VCaP (cell line): Measurements from ENCODE around the gene TUBB4B.

ENCODE experiments used
- H3K27ac ChIP-seq: fragments of 450-650 bp; 2 replicates; pipeline ENCODE4 v1.5.1; 2017
- CTCF ChIP-seq: fragments of 450-650 bp; conservative IDR thresholded peaks from 2 replicates; pipeline ENCODE4 v1.5.1; 2017; ENCODE audit warnings: mild to moderate bottlenecking, moderate library complexity

TUBB4B gene

GRCh38 chr9:137272241-137273094, 31.4 kb downstream of the TUBB4B start:
- TF ChIP-seq CTCF: no peak
- H3K27ac ChIP-seq: peak overlapping the region; percentile 99

GRCh38 chr9:137273095-137273490, 32.0 kb downstream of the TUBB4B start:
- TF ChIP-seq CTCF: no peak
- H3K27ac ChIP-seq: peak overlapping the region; percentile 99

GRCh38 chr9:137273611-137274320, 32.7 kb downstream of the TUBB4B start:
- no peak for TF ChIP-seq CTCF
- H3K27ac ChIP-seq: peak overlapping the region; percentile 99

- H3K27ac ChIP-seq: peak overlapping the region; percentile 19; the same call in 1 of the 2 replicates
- no peak for TF ChIP-seq CTCF
These were observed 34.1 kb downstream of the TUBB4B start for GRCh38 chr9:137275203-137275587.

DNA sequence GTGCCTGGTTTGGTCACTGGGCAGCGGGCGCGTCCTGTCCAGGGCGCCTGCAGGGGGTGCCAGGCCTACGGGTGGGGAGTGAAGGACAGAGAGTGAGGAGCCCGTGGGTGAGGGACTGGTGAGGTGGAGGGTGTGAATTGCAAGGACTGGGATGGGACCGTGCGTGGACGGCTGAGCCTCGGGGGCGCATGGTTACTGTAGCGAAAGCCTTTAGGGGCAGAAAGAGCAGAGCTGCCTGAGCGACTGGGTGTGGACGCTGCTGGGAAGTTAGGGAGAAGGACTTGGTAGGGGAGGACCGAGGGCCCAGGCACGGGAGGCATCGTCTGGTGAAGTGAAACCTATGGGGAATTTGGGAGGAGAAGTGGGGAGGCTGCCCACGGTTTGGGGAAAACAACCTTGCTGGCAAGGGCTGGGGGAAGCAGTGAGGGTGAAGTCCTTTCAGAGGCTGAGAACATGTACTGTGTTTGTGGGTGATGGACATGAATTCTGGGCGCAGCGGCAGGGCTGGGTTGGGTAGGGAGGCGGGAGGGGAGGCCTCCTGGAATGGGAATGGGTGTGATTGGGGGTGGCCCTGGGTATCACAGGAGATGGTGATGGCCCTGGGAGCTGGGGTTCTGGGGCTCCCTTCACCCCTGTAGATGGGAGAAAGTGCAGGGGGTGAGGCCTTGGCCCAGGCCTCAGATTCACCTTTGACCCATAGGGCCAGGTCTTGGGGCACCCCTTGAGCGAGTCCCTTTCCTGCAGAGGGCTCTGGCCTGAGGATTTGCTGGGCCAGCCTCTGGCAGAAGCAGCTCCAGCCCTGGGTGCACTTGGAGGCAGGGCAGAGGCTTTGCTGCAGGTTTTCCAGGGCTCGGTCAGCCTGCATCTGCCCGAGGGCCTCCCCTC, 34.7 kb downstream of the TUBB4B start:
- peak overlapping the region; percentile 19; the same call in 1 of the 2 replicates for H3K27ac ChIP-seq
- TF ChIP-seq CTCF: no peak

DNA sequence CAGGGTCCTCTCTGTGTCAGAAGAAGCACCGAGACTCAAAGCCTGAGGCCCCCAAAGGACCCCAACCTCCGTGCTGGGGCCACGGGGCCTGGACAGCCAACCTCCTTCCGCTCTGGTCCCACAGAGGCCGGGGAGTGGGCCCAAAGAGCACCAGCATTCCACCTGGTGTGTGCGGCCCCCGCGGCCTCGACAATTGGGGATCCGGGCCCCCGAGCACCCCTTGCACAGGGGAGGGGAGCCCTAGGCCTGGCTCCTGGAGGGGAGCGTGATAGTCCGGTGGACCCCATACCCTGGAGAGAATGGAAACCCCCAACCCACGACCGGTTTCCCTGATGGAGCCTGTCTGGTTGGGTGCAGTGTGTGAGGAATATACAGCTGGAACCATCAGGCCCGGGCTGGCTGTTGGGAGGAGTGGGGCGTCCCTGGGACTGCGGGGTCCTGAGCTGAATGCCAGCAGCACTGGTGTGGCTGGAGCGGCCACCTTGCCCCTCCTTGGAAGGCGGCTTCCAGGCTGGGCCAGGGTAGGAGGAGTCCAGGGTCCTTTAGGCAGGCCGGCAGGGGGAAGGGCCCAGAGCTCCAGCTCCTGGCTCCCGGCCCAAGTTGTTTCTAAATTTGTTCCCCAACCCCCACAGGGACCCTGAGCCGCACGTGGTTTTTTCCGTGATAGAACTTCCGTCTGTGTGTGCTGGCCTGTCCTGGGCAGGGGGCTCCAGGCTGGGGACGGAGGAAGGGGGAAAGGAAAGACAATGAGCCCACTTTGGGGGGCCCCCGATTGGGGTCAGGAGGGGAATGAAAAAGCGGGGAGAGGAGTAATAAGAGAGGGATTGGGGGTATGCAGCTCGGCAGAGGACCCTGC, 35.6 kb downstream of the TUBB4B start:
- no peak for TF ChIP-seq CTCF
- H3K27ac ChIP-seq: no peak overlapping the region
